A549 treated with RU486 at 1 μM for 4 hours (cell line): Measurements from ENCODE around the gene USP9Y. TPM values are rescaled to one million over a fixed set of nuclear protein-coding genes. Genes with fewer than 3 reads are reported as not detected.

Experiments used
- total RNA-seq: library from RNA; stranded (reverse); fragments of 200-300 nt; extraction: Qiagen RNA extraction; gene quantifications from 5 replicates; pipeline ENCODE4 v1.2.3, GENCODE V29; 2022; ENCODE audit warnings: low read depth

The USP9Y gene, protein sequence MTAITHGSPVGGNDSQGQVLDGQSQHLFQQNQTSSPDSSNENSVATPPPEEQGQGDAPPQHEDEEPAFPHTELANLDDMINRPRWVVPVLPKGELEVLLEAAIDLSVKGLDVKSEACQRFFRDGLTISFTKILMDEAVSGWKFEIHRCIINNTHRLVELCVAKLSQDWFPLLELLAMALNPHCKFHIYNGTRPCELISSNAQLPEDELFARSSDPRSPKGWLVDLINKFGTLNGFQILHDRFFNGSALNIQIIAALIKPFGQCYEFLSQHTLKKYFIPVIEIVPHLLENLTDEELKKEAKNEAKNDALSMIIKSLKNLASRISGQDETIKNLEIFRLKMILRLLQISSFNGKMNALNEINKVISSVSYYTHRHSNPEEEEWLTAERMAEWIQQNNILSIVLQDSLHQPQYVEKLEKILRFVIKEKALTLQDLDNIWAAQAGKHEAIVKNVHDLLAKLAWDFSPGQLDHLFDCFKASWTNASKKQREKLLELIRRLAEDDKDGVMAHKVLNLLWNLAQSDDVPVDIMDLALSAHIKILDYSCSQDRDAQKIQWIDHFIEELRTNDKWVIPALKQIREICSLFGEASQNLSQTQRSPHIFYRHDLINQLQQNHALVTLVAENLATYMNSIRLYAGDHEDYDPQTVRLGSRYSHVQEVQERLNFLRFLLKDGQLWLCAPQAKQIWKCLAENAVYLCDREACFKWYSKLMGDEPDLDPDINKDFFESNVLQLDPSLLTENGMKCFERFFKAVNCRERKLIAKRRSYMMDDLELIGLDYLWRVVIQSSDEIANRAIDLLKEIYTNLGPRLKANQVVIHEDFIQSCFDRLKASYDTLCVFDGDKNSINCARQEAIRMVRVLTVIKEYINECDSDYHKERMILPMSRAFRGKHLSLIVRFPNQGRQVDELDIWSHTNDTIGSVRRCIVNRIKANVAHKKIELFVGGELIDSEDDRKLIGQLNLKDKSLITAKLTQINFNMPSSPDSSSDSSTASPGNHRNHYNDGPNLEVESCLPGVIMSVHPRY (N-terminal part only)
- 2.7 to 5.8 TPM (median 4.6 TPM) in 5 replicates for total RNA-seq

DNA sequence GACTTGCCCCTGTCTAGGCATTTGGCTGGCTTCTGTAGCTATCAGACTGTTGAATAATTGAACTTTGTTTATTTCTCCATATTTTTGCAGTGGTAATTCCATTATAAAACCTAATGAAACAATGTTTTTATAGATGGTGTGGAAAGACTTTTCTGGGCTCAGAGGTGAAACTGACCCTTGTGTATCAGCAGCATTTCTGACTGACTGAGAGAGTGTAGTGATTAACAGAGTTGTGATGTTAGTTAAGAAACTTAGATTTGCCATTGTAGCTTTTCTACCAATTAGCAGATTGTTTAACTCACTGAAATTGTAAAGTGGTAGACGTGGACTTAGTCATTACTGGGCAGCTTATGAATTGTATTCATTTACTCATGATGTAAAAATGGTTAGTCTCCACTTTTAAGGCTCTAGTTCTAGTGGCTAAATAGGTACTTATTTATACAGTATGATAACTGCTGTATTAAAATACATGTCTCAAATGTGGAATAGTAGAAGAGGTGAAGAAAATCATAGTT lies at the start of gene USP9Y:
Gene USP9Y (plus strand): TSS at position 51 of the 515 bp plus-strand sequence. CDS start 8,217 bp downstream, outside the sequence.

GRCh38 chrY:12904618-12905516 lies 203.8 kb downstream of the USP9Y start, which contains the start of gene DDX3Y:
TSS of gene DDX3Y (plus strand) at chrY:12904868. CDS start at chrY:12904937, 69 bp downstream.

Other genes with a start within 250 kb of the USP9Y start
- 14.0 to 27.5 TPM (median 25.2 TPM) in 5 replicates for gene DDX3Y, start 203.6 kb downstream of the USP9Y start, total RNA-seq